ENCODE results near the gene FSTL5. TPM values are rescaled to one million over a fixed set of nuclear protein-coding genes. Genes with fewer than 3 reads are reported as not detected.

The FSTL5 gene
- total RNA-seq, 2 experiments from 2014 or later: not detected

DNA sequence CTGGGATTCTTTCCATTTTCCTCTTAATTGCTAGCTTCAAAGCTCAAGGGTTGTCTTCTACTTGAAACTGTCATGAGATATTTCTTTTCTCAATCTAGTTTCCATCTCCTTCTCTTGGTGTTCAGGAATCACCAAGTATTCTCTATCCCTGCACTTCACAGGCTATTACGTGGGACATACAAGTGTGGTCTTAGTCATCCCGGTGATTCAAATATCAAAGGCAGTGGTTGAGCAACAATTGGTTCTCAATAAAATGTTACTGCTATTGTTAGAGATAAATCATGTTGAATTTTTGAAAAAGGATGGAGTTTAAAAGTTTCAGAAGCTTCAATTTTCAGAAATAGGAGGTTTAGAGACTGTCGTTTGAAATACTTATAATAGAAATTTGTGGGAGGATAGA, 812.9 kb downstream of the FSTL5 start:
- H3K4me3 Mint-ChIP-seq: no peak overlapping the region
- no peaks in the 10 kb centered on the region for H3K27me3 Mint-ChIP-seq
- POLR2A ChIA-PET: no interaction called here
- intact Hi-C loops (cut with micrococcal nuclease): no loop called here
- no peak overlapping the region for H3K27ac Mint-ChIP-seq
- no peak for DNase-seq
- no peak for ATAC-seq
- TF ChIP-seq CTCF (IDR thresholded peaks at IDR 0.05): no peak
- peaks cover 3% of the 10 kb centered on the region for H3K9me3 Mint-ChIP-seq
- no peaks in the 10 kb centered on the region for H3K4me1 Mint-ChIP-seq (ENCODE audit: low read depth)
- CTCF ChIA-PET: no interaction called here
- no peaks in the 10 kb centered on the region for H3K36me3 Mint-ChIP-seq (ENCODE audit: low read depth)

DNA sequence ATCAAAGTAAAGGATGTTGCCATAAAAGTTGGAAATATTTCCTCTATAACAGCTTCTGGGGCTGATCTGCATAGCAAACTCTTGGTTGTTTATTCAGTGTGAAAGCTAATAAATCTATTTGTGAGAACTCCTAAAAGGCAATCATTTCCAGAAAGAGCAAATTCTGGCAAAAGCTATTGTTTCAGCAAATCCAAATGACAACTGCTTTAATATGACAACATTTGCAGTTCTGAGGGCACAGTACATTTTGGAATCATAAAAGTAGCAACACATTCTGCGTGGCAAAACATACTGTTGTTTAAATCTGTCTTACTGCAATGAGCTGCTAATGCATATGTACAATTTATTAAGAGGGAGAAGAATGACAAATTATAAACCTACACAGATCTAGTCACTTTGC, 818.1 kb downstream of the FSTL5 start:
- no peaks in the 10 kb centered on the region for H3K4me1 Mint-ChIP-seq (ENCODE audit: low read depth)
- DNase-seq: no peak
- ChIA-PET POLR2A (no interaction called here), CTCF (no interaction called here)
- no peaks in the 10 kb centered on the region for H3K36me3 Mint-ChIP-seq (ENCODE audit: low read depth)
- no peak overlapping the region for H3K27ac Mint-ChIP-seq
- peaks cover 4% of the 10 kb centered on the region for H3K9me3 Mint-ChIP-seq
- ATAC-seq: no peak
- H3K27me3 Mint-ChIP-seq: no peaks in the 10 kb centered on the region
- intact Hi-C loops (cut with micrococcal nuclease): no loop called here
- no peak overlapping the region for H3K4me3 Mint-ChIP-seq
- no peak for TF ChIP-seq CTCF (IDR thresholded peaks at IDR 0.05)

- H3K27me3 Mint-ChIP-seq: no peaks in the 10 kb centered on the region
- intact Hi-C loops (cut with micrococcal nuclease): no loop called here
- DNase-seq (no peak), ATAC-seq (no peak)
- no peaks in the 10 kb centered on the region for H3K4me1 Mint-ChIP-seq (ENCODE audit: low read depth)
- ChIA-PET POLR2A (no interaction called here), CTCF (no interaction called here)
- H3K9me3 Mint-ChIP-seq: peaks cover 1% of the 10 kb centered on the region
- H3K27ac Mint-ChIP-seq: no peak overlapping the region
- no peaks in the 10 kb centered on the region for H3K36me3 Mint-ChIP-seq (ENCODE audit: low read depth)
- no peak for TF ChIP-seq CTCF (IDR thresholded peaks at IDR 0.05)
- no peak overlapping the region for H3K4me3 Mint-ChIP-seq
Observed at GRCh38 chr4:161343569-161343950, 820.2 kb downstream of the FSTL5 start.

GRCh38 chr4:161342881-161343568, 820.8 kb downstream of the FSTL5 start:
- DNase-seq (no peak), ATAC-seq (no peak)
- intact Hi-C loops (cut with micrococcal nuclease): no loop called here
- Mint-ChIP-seq H3K4me3 (no peak overlapping the region), H3K36me3 (ENCODE audit: low read depth) (no peaks in the 10 kb centered on the region), H3K9me3 (peaks cover 1% of the 10 kb centered on the region), H3K4me1 (ENCODE audit: low read depth) (no peaks in the 10 kb centered on the region), H3K27ac (no peak overlapping the region), H3K27me3 (no peaks in the 10 kb centered on the region)
- ChIA-PET POLR2A (no interaction called here), CTCF (no interaction called here)
- no peak for TF ChIP-seq CTCF (IDR thresholded peaks at IDR 0.05)

DNA sequence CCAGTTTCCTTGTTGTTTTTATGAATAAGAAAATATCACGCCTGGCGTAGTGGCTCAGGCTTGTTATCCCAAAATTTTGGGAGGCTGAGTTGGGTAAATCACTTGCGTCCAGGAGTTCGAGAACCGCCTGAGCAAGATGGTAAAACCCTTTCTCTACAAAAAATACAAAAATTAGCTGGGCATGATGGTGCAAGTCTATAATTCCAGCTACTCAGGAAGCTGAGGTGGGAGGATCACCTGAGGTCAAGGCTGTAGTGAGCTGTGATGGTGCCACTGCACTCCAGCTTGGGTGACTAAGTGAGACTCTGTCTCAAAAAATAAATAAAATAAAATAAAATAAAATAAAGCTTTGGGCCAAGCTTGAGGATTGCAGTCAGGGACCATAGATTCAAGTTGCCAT, 827.2 kb downstream of the FSTL5 start:
- no peak overlapping the region for H3K27ac Mint-ChIP-seq
- ChIA-PET POLR2A (no interaction called here), CTCF (no interaction called here)
- H3K36me3 Mint-ChIP-seq (ENCODE audit: low read depth): no peaks in the 10 kb centered on the region
- intact Hi-C loops (cut with micrococcal nuclease): no loop called here
- peaks cover 3% of the 10 kb centered on the region for H3K9me3 Mint-ChIP-seq
- no peaks in the 10 kb centered on the region for H3K4me1 Mint-ChIP-seq (ENCODE audit: low read depth)
- DNase-seq (no peak), ATAC-seq (no peak)
- no peak overlapping the region for H3K4me3 Mint-ChIP-seq
- no peaks in the 10 kb centered on the region for H3K27me3 Mint-ChIP-seq
- TF ChIP-seq CTCF (IDR thresholded peaks at IDR 0.05): no peak

Measured in activated CD8-positive, alpha-beta T cell treated with anti-CD3 and anti-CD28 coated beads for 36 hours (primary cell).